HEK293T (cell line): Measurements from ENCODE around the gene MLLT10.

Experiments used
- ARNT ChIP-seq: fragments of 450-650 bp; IDR thresholded peaks from 2 replicates; pipeline ENCODE4 v1.6.1; 2017; ENCODE audit warnings: mild to moderate bottlenecking
- BHLHE40 ChIP-seq: fragments of 450-650 bp; IDR thresholded peaks from 2 replicates; pipeline ENCODE4 v1.6.1; 2016; ENCODE audit warnings: mild to moderate bottlenecking, moderate library complexity, borderline replicate concordance
- ELF4 ChIP-seq: fragments of 450-650 bp; IDR thresholded peaks from 2 replicates; pipeline ENCODE4 v1.6.1; 2017; ENCODE audit warnings: antibody characterized with exemption
- FOXA1 ChIP-seq: fragments of 450-650 bp; IDR thresholded peaks from 2 replicates; pipeline ENCODE4 v1.6.1; 2016; ENCODE audit warnings: mild to moderate bottlenecking
- FOXK2 ChIP-seq: fragments of 450-650 bp; IDR thresholded peaks from 2 replicates; pipeline ENCODE4 v1.6.1; 2016; ENCODE audit warnings: mild to moderate bottlenecking
- FOXM1 ChIP-seq: fragments of 450-650 bp; IDR thresholded peaks from 2 replicates; pipeline ENCODE4 v1.6.1; 2017; ENCODE audit warnings: mild to moderate bottlenecking, borderline replicate concordance
- HDGF ChIP-seq: fragments of 450-650 bp; IDR thresholded peaks from 2 replicates; pipeline ENCODE4 v1.6.1; 2017; ENCODE audit warnings: antibody characterized with exemption, borderline replicate concordance
- NFRKB ChIP-seq: fragments of 450-650 bp; IDR thresholded peaks from 2 replicates; pipeline ENCODE4 v1.6.1; 2016; ENCODE audit warnings: mild to moderate bottlenecking, moderate library complexity
- SP1 ChIP-seq: fragments of 450-650 bp; IDR thresholded peaks from 2 replicates; pipeline ENCODE4 v1.6.1; 2017
- SUZ12 ChIP-seq: fragments of 450-650 bp; IDR thresholded peaks from 2 replicates; pipeline ENCODE4 v1.6.1; 2016; ENCODE audit warnings: mild to moderate bottlenecking
- TARDBP ChIP-seq: fragments of 450-650 bp; IDR thresholded peaks from 2 replicates; pipeline ENCODE4 v1.6.1; 2016

DNA sequence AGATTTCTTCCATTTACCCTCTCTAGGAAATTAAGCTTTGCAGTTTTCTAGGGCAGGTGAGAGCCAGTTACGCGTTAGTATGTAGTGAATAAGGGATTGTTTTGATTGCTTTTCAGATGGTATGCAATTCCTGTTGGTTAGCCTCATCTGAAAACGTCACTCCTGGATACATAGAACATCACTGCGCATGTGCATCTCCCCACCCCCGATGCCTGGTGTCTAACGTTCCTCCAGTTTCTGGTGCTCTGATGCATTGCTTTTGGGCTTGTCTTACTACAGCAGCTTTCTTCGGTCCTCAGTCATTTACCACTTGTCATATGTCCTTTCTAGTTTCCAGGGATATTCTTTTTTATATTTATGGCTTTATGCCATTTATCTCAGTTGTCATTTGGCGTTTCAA is 22.5 kb downstream of the MLLT10 start:
- no peak for TF ChIP-seq FOXK2
- no peak for TF ChIP-seq SUZ12
- TF ChIP-seq TARDBP, result no peak
- no peak for TF ChIP-seq HDGF
- TF ChIP-seq SP1, result no peak
- no peak for TF ChIP-seq NFRKB
- TF ChIP-seq ELF4, result no peak
- TF ChIP-seq ARNT, result no peak
- no peak for TF ChIP-seq FOXA1
- no peak for TF ChIP-seq FOXM1
- no peak for TF ChIP-seq BHLHE40
